HepG2 (cell line): Measurements from ENCODE around the gene ABCB10. TPM values are rescaled to one million over a fixed set of nuclear protein-coding genes. Genes with fewer than 3 reads are reported as not detected.

Source experiments
- ATAC-seq: fragments of 200-7000 bp; cut with Tn5 transposase; 3 replicates; pipeline ENCODE4 v1.9.1; 2020; ENCODE audit warnings: mild to moderate bottlenecking, moderate library complexity
- BruUV-seq: library from RNA; stranded (reverse); fragments of 400-500 nt; replicated peaks from 2 replicates; lab custom pipeline; 2021; lab: Mats Ljungman, UMichigan
- CTCF ChIA-PET: fragments of 300-600 bp; formaldehyde crosslinking; extraction: SDS; loops from one replicate; lab custom pipeline; 2021; ENCODE audit warnings: low total read pairs, inconsistent platforms, low intra/inter-chr PET ratio; lab: Yijun Ruan, JAX
- POLR2A ChIA-PET: fragments of 350-600 bp; sonication (Branson Sonifier 250); formaldehyde crosslinking; loops from one replicate; lab custom pipeline; 2020; ENCODE audit warnings: antibody characterized with exemption, inconsistent platforms; lab: Yijun Ruan, JAX
- DNase-seq: peaks from one replicate; pipeline ENCODE4 v3.0.0-alpha.2; 2015; ENCODE audit warnings: low spot score
- FAIRE-seq: peaks from 3 replicates; lab custom pipeline; 2011; peaks lifted over from hg19 to GRCh38; lab: Jason Lieb, UNC
- H2AFZ ChIP-seq: one replicate; pipeline ENCODE4 v1.6.1; 2011; ENCODE audit warnings: low read length, inconsistent platforms
- H3K27ac ChIP-seq: fragments of 300-600 bp; 3 replicates; pipeline ENCODE4 v1.8.0; 2011; ENCODE audit warnings: mixed run types, mild to moderate bottlenecking, mixed read lengths, low read length, inconsistent platforms; ENCODE audit not compliant: insufficient read depth; ENCODE audit errors: extremely low read length
- H3K27me3 ChIP-seq, 2 experiments: fragments of 200-600 bp in 1 of 2; 2 replicates in 1 of 2; 3 replicates in 1 of 2; pipeline versions ENCODE4 v1.6.0 to v1.8.0; 2011; ENCODE audit warnings: low read length in 2 of 2, mild to moderate bottlenecking in 2 of 2, moderate library complexity in 2 of 2, inconsistent platforms in 1 of 2; ENCODE audit not compliant: insufficient read depth in 2 of 2, control insufficient read depth in 1 of 2
- H3K36me3 ChIP-seq, 2 experiments: fragments of 200-600 bp in 1 of 2; replicated peaks in 1 of 2; 2 replicates in 1 of 2; 3 replicates in 1 of 2; pipeline versions ENCODE4 v1.5.1 to v1.8.0; 2011; ENCODE audit warnings: low read length in 2 of 2, inconsistent platforms in 1 of 2; ENCODE audit not compliant: insufficient read depth in 2 of 2, control insufficient read depth in 1 of 2
- H3K4me1 ChIP-seq: 2 replicates; pipeline ENCODE4 v1.5.1; 2012; ENCODE audit warnings: low read length, inconsistent platforms; ENCODE audit not compliant: insufficient read depth
- H3K4me2 ChIP-seq: 2 replicates; pipeline ENCODE4 v1.6.0; 2011; ENCODE audit warnings: low read depth, low read length, inconsistent platforms
- H3K4me3 ChIP-seq, 3 experiments: fragments of 200-600 bp in 1 of 3; sonication (generic), shearing (Covaris generic) in 1 of 3; replicated peaks in 1 of 3; 2 replicates each; pipeline ENCODE4 v1.5.1; 2011 to 2016; ENCODE audit warnings: low read length in 3 of 3, inconsistent platforms in 2 of 3, low read depth in 2 of 3, mild to moderate bottlenecking in 2 of 3, control low read depth in 1 of 3, mixed read lengths in 1 of 3; ENCODE audit not compliant: insufficient read depth in 1 of 3
- H3K79me2 ChIP-seq: one replicate; pipeline ENCODE4 v1.6.1; 2011; ENCODE audit warnings: low read length, inconsistent platforms; ENCODE audit not compliant: insufficient read depth
- H3K9ac ChIP-seq: 2 replicates; pipeline ENCODE4 v1.6.0; 2011; ENCODE audit warnings: mild to moderate bottlenecking, low read depth, low read length, inconsistent platforms; ENCODE audit not compliant: insufficient read depth
- H3K9me3 ChIP-seq: 2 replicates; pipeline ENCODE4 v1.5.1; 2012; ENCODE audit warnings: mild to moderate bottlenecking, low read length
- H4K20me1 ChIP-seq: 2 replicates; pipeline ENCODE4 v1.6.0; 2011; ENCODE audit warnings: inconsistent platforms, mild to moderate bottlenecking, low read length, moderate library complexity; ENCODE audit not compliant: insufficient read depth
- BCL6 ChIP-seq: IDR thresholded peaks from 2 replicates; pipeline ENCODE4 v1.6.1; 2016; ENCODE audit warnings: missing genetic modification reagents, missing compliant biosample characterization
- FLYWCH1 ChIP-seq: sonication (generic); formaldehyde crosslinking; IDR thresholded peaks from 2 replicates; pipeline ENCODE4 v1.8.1; 2023; ENCODE audit warnings: mild to moderate bottlenecking, missing genetic modification reagents
- HMGXB3 ChIP-seq: sonication (generic); formaldehyde crosslinking; IDR thresholded peaks from 2 replicates; pipeline ENCODE4 v1.4.0; 2020; ENCODE audit warnings: missing genetic modification reagents, borderline replicate concordance
- TFE3 ChIP-seq: IDR thresholded peaks from 2 replicates; pipeline ENCODE4 v1.6.1; 2016
- ZBTB7B ChIP-seq: sonication (generic); formaldehyde crosslinking; IDR thresholded peaks from 2 replicates; pipeline ENCODE4 v1.4.0; 2020; ENCODE audit warnings: missing genetic modification reagents
- ZFP36L1 ChIP-seq: sonication (generic); formaldehyde crosslinking; IDR thresholded peaks from 2 replicates; pipeline ENCODE4 v1.8.0; 2022; ENCODE audit warnings: mild to moderate bottlenecking, missing genetic modification reagents, moderate library complexity
- ZNF253 ChIP-seq: sonication (generic); formaldehyde crosslinking; IDR thresholded peaks from 2 replicates; pipeline ENCODE4 v1.8.0; 2022; ENCODE audit warnings: mild to moderate bottlenecking, missing genetic modification reagents, borderline replicate concordance
- ZNF354B ChIP-seq: sonication (generic); formaldehyde crosslinking; IDR thresholded peaks from 2 replicates; pipeline ENCODE4 v1.8.0; 2022; ENCODE audit warnings: mild to moderate bottlenecking, missing genetic modification reagents
- ZNF558 ChIP-seq: sonication (generic); formaldehyde crosslinking; IDR thresholded peaks from 2 replicates; pipeline ENCODE4 v1.9.0; 2022; ENCODE audit warnings: mild to moderate bottlenecking, missing genetic modification reagents, borderline replicate concordance
- ZNF577 ChIP-seq: sonication (generic); formaldehyde crosslinking; IDR thresholded peaks from 2 replicates; pipeline ENCODE4 v1.4.0; 2020; ENCODE audit warnings: mild to moderate bottlenecking, low read depth, missing genetic modification reagents, borderline replicate concordance
- ZNF7 ChIP-seq: IDR thresholded peaks from 2 replicates; pipeline ENCODE4 v1.6.1; 2016; ENCODE audit warnings: missing biosample characterization, missing genetic modification reagents
- ZNF784 ChIP-seq: sonication (generic); formaldehyde crosslinking; IDR thresholded peaks from 2 replicates; pipeline ENCODE4 v1.5.1; 2020; ENCODE audit warnings: missing genetic modification reagents, mild to moderate bottlenecking, borderline replicate concordance
- WGBS: methylation state at CpG from one replicate; pipeline ENCODE4 v1.1.6; 2017; ENCODE audit warnings: low lambda C conversion rate; 5-methylcytosine and 5-hydroxymethylcytosine counted together
- in situ Hi-C: cut with HindIII; loops from 2 replicates; pipeline ENCODE4 v1.10.0; 2017; ENCODE audit warnings: low pct_unique_long_range_greater_than_20kb; ENCODE audit not compliant: extremely low pct_ligation_motif_present
- intact Hi-C: fragments of 100-400 bp; cut with micrococcal nuclease; formaldehyde crosslinking; loops from one replicate; pipeline ENCODE4 v1.10.0; 2022; ENCODE audit not compliant: unreplicated experiment
- polyA plus RNA-seq, 8 experiments: library from polyadenylated mRNA; depleted of rRNA in 3 of 8; stranded (reverse) in 7 of 8; unstranded in 1 of 8; fragments of >200 nt; fragmentation: Illumina TruSeq in 4 of 8; extraction: Trizol in 4 of 8; gene quantifications; 2 replicates each; pipeline versions ENCODE4 v1.2.1 to v1.2.3, GENCODE V29; 2011 to 2016; ENCODE audit warnings: low read depth in 4 of 8, missing spikeins in 1 of 8, mixed read lengths in 1 of 8; ENCODE audit not compliant: insufficient read depth in 1 of 8
- total RNA-seq, 5 experiments: library from RNA; depleted of rRNA; stranded (reverse); fragments of >200 nt; fragmentation: Illumina TruSeq; extraction: Trizol; gene quantifications; 2 replicates each; pipeline ENCODE4 v1.2.3, GENCODE V29; 2016; ENCODE audit warnings: low read depth in 1 of 5

ABCB10 gene
- total and polyA plus RNA-seq, 2 of the 13 experiments (the other 11 are each of a cell fraction or from before 2014, with no cell fraction given) = 11.2 to 28.9 TPM

- 0 out of 5 replicates have a peak, but pooled peaks cover 0 to 1% of the 10 kb centered on the region in 2 experiments for H3K27me3 ChIP-seq
- ATAC-seq (no peak), DNase-seq (no peak), FAIRE-seq (no peak)
- no peaks in the 10 kb centered on the region for H3K9me3 ChIP-seq
- in situ Hi-C loops (no loop called here), intact Hi-C loops (no loop called here)
- TF ChIP-seq ZFP36L1 (CRISPR knock-in tag) (no peak), ZNF354B (CRISPR knock-in tag) (no peak)
- 0% methylated on average over 2 of the region's 2 CpGs for WGBS
- H3K4me2 ChIP-seq = no peak overlapping the region
- no peaks in the 10 kb centered on the region for H3K36me3 ChIP-seq
- BruUV-seq = no TSS peak
- H3K79me2 ChIP-seq = no peaks in the 10 kb centered on the region
- H4K20me1 ChIP-seq = no peaks in the 10 kb centered on the region
- H3K4me1 ChIP-seq = peaks cover 15% of the 10 kb centered on the region
- ChIA-PET POLR2A (no interaction called here), CTCF (no interaction called here)
- H3K4me3 ChIP-seq = no peak overlapping the region
- H3K27ac ChIP-seq = no peak overlapping the region
- H2AFZ ChIP-seq = no peak overlapping the region
- H3K9ac ChIP-seq = no peak overlapping the region
These were observed 12.5 kb upstream of the ABCB10 start for GRCh38 chr1:229570891-229571516.

GRCh38 chr1:229570305-229570704 lies 11.8 kb upstream of the ABCB10 start:
- BruUV-seq = no TSS peak
- Histone ChIP-seq H3K27me3 (0 out of 5 replicates have a peak, but pooled peaks cover 0 to 1% of the 10 kb centered on the region in 2 experiments), H3K9me3 (no peaks in the 10 kb centered on the region), H2AFZ (no peak overlapping the region), H3K79me2 (no peaks in the 10 kb centered on the region), H3K27ac (no peak overlapping the region), H3K36me3 (no peaks in the 10 kb centered on the region), H3K4me1 (peaks cover 15% of the 10 kb centered on the region), H3K9ac (no peak overlapping the region), H3K4me2 (no peak overlapping the region), H4K20me1 (no peaks in the 10 kb centered on the region), H3K4me3 (no peak overlapping the region)
- ATAC-seq (no peak), DNase-seq (no peak), FAIRE-seq (no peak)
- in situ Hi-C loops (no loop called here), intact Hi-C loops (no loop called here)
- WGBS = 78% methylated on average over 20 of the region's 20 CpGs
- ChIA-PET POLR2A (no interaction called here), CTCF (no interaction called here)
- no peak for TF ChIP-seq ZNF7 (CRISPR knock-in tag)
- TF ChIP-seq ZBTB7B = no peak
- TF ChIP-seq ZNF784 (CRISPR knock-in tag) = no peak
- no peak for TF ChIP-seq HMGXB3 (CRISPR knock-in tag)
- no peak for TF ChIP-seq ZNF558
- no peak for TF ChIP-seq ZNF253 (CRISPR knock-in tag)
- TF ChIP-seq ZNF577 = no peak
- TF ChIP-seq BCL6 = no peak
- no peak for TF ChIP-seq FLYWCH1 (CRISPR knock-in tag)
- no peak for TF ChIP-seq TFE3 (CRISPR knock-in tag)
